NT2/D1 (cell line): ENCODE results near the gene FRMPD1.

Experiments used
- YY1 ChIP-seq: IDR thresholded peaks from 2 replicates; pipeline ENCODE4 v1.6.1; 2011; ENCODE audit not compliant: insufficient read length, insufficient read depth
- ZNF274 ChIP-seq: IDR thresholded peaks from 2 replicates; pipeline ENCODE4 v1.6.1; 2011; ENCODE audit warnings: mild to moderate bottlenecking, low read depth, low read length

DNA sequence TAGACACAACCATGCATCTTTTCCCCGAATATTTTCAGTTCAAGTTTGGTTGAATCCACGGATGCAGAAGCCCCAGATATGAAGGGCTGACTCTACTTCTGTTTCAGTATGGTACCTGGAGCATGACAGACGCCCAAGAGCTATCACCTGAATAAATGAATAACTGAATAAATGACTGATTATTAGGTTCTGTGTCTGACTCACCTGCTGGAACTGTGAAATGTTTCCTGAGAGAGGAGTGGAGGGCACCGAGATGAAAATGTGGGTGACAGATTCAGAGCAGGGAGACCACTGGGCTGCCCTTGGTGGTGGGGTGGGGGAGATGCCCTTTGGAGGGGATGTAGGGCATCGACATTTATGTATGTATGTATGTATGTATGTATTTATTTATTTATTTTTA, 13.2 kb downstream of the FRMPD1 start:
- TF ChIP-seq ZNF274 (no peak), YY1 (no peak)
